DND-41 (cell line): ENCODE results near the gene FBXO41.

Experiments used
- ATAC-seq: fragments of 200-7000 bp; cut with Tn5 transposase; 3 replicates; pipeline ENCODE4 v1.9.1; 2021; ENCODE audit warnings: low read depth; ENCODE audit not compliant: insufficient read depth
- DNase-seq: peaks from one replicate; pipeline ENCODE4 v3.0.0-alpha.2; 2020
- H2AFZ ChIP-seq: 2 replicates; pipeline ENCODE4 v1.6.0; 2012; ENCODE audit warnings: low read depth, low read length
- H3K27ac ChIP-seq: 2 replicates; pipeline ENCODE4 v1.5.1; 2012; ENCODE audit warnings: low read length, inconsistent platforms
- H3K27me3 ChIP-seq: fragments of 200-600 bp; sonication (generic); 2 replicates; pipeline ENCODE4 v1.6.0; 2012; ENCODE audit warnings: low read length, mild to moderate bottlenecking, inconsistent platforms; ENCODE audit not compliant: insufficient read depth, poor library complexity
- H3K36me3 ChIP-seq: 2 replicates; pipeline ENCODE4 v1.5.1; 2012; ENCODE audit warnings: low read length, inconsistent platforms; ENCODE audit not compliant: insufficient read depth
- H3K4me1 ChIP-seq: 2 replicates; pipeline ENCODE4 v1.5.1; 2012; ENCODE audit warnings: mild to moderate bottlenecking, low read length; ENCODE audit not compliant: insufficient read depth
- H3K4me2 ChIP-seq: 2 replicates; pipeline ENCODE4 v1.6.0; 2012; ENCODE audit warnings: mild to moderate bottlenecking, moderate library complexity, low read length, inconsistent platforms; ENCODE audit not compliant: insufficient read depth
- H3K4me3 ChIP-seq, 2 experiments: fragments of 200-600 bp in 1 of 2; shearing (Covaris generic) in 1 of 2; 2 replicates each; pipeline ENCODE4 v1.5.1; 2012 to 2016; ENCODE audit warnings: inconsistent platforms in 2 of 2, low read length in 2 of 2, mild to moderate bottlenecking in 2 of 2, low read depth in 1 of 2, moderate library complexity in 1 of 2
- H3K79me2 ChIP-seq: 2 replicates; pipeline ENCODE4 v1.6.0; 2012; ENCODE audit warnings: low read length, inconsistent platforms; ENCODE audit not compliant: insufficient read depth
- H3K9ac ChIP-seq: 2 replicates; pipeline ENCODE4 v1.6.0; 2012; ENCODE audit warnings: low read depth, mild to moderate bottlenecking, inconsistent platforms, low read length, moderate library complexity
- H3K9me3 ChIP-seq: 2 replicates; pipeline ENCODE4 v1.5.1; 2012; ENCODE audit warnings: low read length, moderate library complexity, mild to moderate bottlenecking, inconsistent platforms; ENCODE audit not compliant: insufficient read depth, severe bottlenecking
- H4K20me1 ChIP-seq: 2 replicates; pipeline ENCODE4 v1.6.0; 2012; ENCODE audit warnings: low read length; ENCODE audit not compliant: insufficient read depth
- EZH2 ChIP-seq: IDR thresholded peaks from 3 replicates; pipeline ENCODE4 v1.6.1; 2012; ENCODE audit warnings: borderline replicate concordance, low read depth, mild to moderate bottlenecking, moderate library complexity, low read length, inconsistent platforms; ENCODE audit not compliant: severe bottlenecking
- TF ChIP-seq, protein P1 (sequence below): IDR thresholded peaks from 2 replicates; pipeline ENCODE4 v1.5.1; 2012; ENCODE audit warnings: borderline replicate concordance, low read length, moderate library complexity, mild to moderate bottlenecking; ENCODE audit not compliant: poor library complexity, severe bottlenecking; ENCODE audit errors: extremely low read depth

Gene FBXO41

DNA sequence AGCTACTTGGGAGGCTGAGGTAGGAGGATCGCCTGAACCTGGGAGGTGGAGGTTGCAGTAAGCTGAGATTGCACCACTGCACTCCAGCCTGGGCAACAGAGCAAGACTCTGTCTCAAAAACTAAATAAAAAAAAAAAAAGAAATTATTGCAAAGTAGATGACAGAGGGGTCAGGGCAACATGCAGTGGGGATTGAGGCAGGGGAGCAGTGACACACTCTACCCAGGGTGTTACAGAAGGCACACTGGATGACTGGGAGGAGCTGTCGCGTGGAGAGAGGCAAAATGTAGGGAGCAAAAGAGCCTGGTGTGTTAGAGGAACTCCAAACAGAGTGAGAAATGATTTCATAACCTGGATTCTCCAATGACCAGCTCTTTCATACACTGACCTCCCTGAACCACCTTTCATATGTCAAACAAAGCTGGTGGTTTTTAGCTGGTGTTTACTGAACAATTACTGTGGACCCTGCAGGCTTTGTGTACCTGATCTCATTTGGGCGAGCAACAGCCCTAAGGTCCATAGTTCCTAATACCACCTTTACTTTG lies 22.1 kb downstream of the FBXO41 start:
- ATAC-seq (no peak), DNase-seq (no peak)
- Histone ChIP-seq H3K79me2 (peaks cover 5% of the 10 kb centered on the region), H2AFZ (no peak overlapping the region), H3K27me3 (no peaks in the 10 kb centered on the region), H3K9ac (no peak overlapping the region), H3K36me3 (peaks cover 85% of the 10 kb centered on the region), H3K9me3 (no peaks in the 10 kb centered on the region), H3K27ac (no peak overlapping the region), H4K20me1 (peaks cover 27% of the 10 kb centered on the region), H3K4me1 (no peaks in the 10 kb centered on the region), H3K4me3 (no peak overlapping the region), H3K4me2 (no peak overlapping the region)
- TF ChIP-seq, protein P1, sequence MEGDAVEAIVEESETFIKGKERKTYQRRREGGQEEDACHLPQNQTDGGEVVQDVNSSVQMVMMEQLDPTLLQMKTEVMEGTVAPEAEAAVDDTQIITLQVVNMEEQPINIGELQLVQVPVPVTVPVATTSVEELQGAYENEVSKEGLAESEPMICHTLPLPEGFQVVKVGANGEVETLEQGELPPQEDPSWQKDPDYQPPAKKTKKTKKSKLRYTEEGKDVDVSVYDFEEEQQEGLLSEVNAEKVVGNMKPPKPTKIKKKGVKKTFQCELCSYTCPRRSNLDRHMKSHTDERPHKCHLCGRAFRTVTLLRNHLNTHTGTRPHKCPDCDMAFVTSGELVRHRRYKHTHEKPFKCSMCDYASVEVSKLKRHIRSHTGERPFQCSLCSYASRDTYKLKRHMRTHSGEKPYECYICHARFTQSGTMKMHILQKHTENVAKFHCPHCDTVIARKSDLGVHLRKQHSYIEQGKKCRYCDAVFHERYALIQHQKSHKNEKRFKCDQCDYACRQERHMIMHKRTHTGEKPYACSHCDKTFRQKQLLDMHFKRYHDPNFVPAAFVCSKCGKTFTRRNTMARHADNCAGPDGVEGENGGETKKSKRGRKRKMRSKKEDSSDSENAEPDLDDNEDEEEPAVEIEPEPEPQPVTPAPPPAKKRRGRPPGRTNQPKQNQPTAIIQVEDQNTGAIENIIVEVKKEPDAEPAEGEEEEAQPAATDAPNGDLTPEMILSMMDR: no peak
- TF ChIP-seq EZH2: no peak

DNA sequence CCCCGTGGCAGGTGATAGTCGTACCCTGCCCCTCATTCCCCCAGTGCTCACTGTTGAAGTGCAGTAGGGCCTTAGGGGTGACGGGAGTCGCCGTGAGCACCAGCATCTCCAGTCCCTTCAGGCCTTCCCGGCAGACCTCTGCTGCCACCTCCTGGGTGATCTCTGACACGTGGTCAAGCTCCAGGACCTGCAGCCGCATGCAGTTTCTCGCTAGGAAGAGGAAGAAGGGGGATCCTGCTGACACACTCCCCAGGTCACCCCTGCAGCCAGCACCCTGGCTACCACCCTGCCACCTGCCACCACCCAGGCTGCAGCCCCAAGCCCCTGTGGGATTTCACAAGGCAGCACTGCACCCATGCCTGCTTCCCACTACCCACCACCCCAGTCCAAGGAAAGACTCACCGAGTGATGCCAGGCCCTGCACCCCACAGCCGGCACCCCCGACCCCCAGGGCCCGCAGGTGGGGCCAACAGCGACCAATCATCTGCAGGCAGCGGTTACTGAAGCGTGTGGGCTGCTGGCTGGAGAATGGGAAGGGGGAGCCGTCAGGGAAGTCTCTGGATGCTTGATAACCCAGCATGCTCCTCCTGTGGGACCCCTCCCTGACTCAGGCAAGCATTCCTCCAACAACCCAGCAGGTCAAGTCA lies 23.8 kb downstream of the FBXO41 start:
- ATAC-seq: no peak
- TF ChIP-seq EZH2: no peak
- TF ChIP-seq, protein P1: peak; percentile 43

DNA sequence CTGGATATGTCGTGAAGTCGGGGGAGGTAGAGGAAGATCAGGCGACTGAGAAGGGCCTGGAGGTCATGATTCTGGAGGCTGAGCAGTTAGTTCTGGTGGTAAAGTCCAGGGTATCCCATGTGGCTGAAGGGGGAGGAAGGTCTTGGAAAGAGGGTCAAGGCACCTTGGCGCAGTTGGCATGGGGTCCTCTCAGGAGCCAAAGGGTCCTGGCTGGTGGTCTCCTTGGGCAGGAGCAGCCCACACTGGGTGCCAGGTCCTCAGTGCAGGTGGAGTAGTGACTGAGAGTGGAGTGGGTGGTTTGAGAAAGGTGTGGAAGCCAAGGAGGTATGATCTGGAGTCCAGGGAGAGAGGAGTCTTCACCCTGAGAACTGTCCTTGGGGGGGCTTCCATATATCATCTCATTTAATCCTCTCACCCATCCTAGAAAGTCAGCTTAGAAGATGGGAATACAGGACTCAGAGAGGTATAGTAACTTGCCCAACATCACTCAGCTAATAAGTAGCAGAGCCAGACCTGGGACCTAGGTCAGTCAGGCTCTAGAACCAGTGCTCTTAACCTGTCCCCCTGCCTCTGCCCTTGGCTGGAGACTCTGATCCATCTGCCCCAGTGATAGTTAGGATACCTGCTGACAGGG lies 24.5 kb downstream of the FBXO41 start:
- ATAC-seq: no peak
- no peaks in the 10 kb centered on the region for H3K9me3 ChIP-seq
- no peak overlapping the region for H3K9ac ChIP-seq
- no peaks in the 10 kb centered on the region for H3K79me2 ChIP-seq
- no peak overlapping the region for H2AFZ ChIP-seq
- TF ChIP-seq, protein P1: no peak
- no peak for TF ChIP-seq EZH2
- H3K36me3 ChIP-seq: peaks cover 77% of the 10 kb centered on the region
- H3K4me1 ChIP-seq: no peaks in the 10 kb centered on the region
- no peak for DNase-seq
- peaks cover 26% of the 10 kb centered on the region; the same call in 1 of the 2 replicates for H4K20me1 ChIP-seq
- H3K4me2 ChIP-seq: no peak overlapping the region
- H3K27ac ChIP-seq: no peak overlapping the region
- no peaks in the 10 kb centered on the region for H3K27me3 ChIP-seq
- H3K4me3 ChIP-seq: no peak overlapping the region

More for the DNA sequence above, 23.8 kb downstream of the FBXO41 start:
- H3K9me3 ChIP-seq: no peaks in the 10 kb centered on the region
- no peak for DNase-seq
- H3K4me2 ChIP-seq: no peak overlapping the region
- H3K27me3 ChIP-seq: no peaks in the 10 kb centered on the region
- no peak overlapping the region for H3K9ac ChIP-seq
- H3K4me3 ChIP-seq: no peak overlapping the region
- H3K27ac ChIP-seq: no peak overlapping the region
- peaks cover 77% of the 10 kb centered on the region for H3K36me3 ChIP-seq
- peaks cover 20% of the 10 kb centered on the region; the same call in 1 of the 2 replicates for H4K20me1 ChIP-seq
- H3K79me2 ChIP-seq: no peaks in the 10 kb centered on the region
- H2AFZ ChIP-seq: no peak overlapping the region
- no peaks in the 10 kb centered on the region for H3K4me1 ChIP-seq
